HCT116 (cell line): Measurements from ENCODE around the gene POLRMT.

ENCODE experiments used
- CTCF ChIP-seq, 3 experiments: fragments of 200-600 bp in 1 of 3; sonication (generic) in 1 of 3; IDR thresholded peaks in 2 of 3; conservative IDR thresholded peaks in 1 of 3; 2 replicates each; pipeline ENCODE4 v1.5.1; 2012 to 2017; ENCODE audit warnings: low read depth in 2 of 3, low read length in 2 of 3, antibody characterized with exemption in 1 of 3, borderline replicate concordance in 1 of 3, control low read depth in 1 of 3, mild to moderate bottlenecking in 1 of 3, mixed read lengths in 1 of 3, mixed run types in 1 of 3, moderate library complexity in 1 of 3; ENCODE audit not compliant: insufficient read depth in 1 of 3
- EZH2 ChIP-seq: fragments of 200-600 bp; sonication (generic); IDR thresholded peaks from 2 replicates; pipeline ENCODE4 v1.6.1; 2017; ENCODE audit warnings: antibody characterized with exemption, mixed run types
- POLR2A ChIP-seq: IDR thresholded peaks from 2 replicates; pipeline ENCODE4 v1.7.0; 2011; ENCODE audit warnings: borderline replicate concordance; ENCODE audit not compliant: insufficient read depth, insufficient read length; ENCODE audit errors: extremely low read depth
- SIN3A ChIP-seq: IDR thresholded peaks from 2 replicates; pipeline ENCODE4 v1.6.1; 2012; ENCODE audit warnings: low read depth
- YY1 ChIP-seq: IDR thresholded peaks from 2 replicates; pipeline ENCODE4 v1.6.1; 2011; ENCODE audit warnings: low read length, low read depth, moderate library complexity, mild to moderate bottlenecking; ENCODE audit not compliant: insufficient replicate concordance; ENCODE audit errors: extremely low read depth
- TF ChIP-seq, protein P1 (sequence below): IDR thresholded peaks from 2 replicates; pipeline ENCODE4 v1.6.1; 2012

GRCh38 chr19:680287-681028 lies 47.1 kb upstream of the POLRMT start:
- TF ChIP-seq EZH2 (no peak), CTCF (IDR thresholded peaks at IDR 0.05 in 2 of 3, conservative IDR thresholded peaks at IDR 0.05 in 1 of 3; ENCODE audit: borderline replicate concordance in 1 of 3, insufficient read depth in 1 of 3, low read depth in 2 of 3, low read length in 2 of 3) (peak in 2 of 3 experiments; percentile 33 to 35; a peak in 4 of 6 replicates), SIN3A (no peak; the same call in 1 of the 2 replicates), YY1 (no peak), POLR2A (peak; percentile 64)
- TF ChIP-seq, protein P1, sequence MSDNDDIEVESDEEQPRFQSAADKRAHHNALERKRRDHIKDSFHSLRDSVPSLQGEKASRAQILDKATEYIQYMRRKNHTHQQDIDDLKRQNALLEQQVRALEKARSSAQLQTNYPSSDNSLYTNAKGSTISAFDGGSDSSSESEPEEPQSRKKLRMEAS: peak; percentile 35; the same call in 1 of the 2 replicates
